K562 (cell line): Measurements from ENCODE around the gene NF2.

Experiments
- CBFB ChIP-seq: sonication (generic); formaldehyde crosslinking; IDR thresholded peaks from 2 replicates; pipeline ENCODE4 v1.4.0; 2020; ENCODE audit warnings: mild to moderate bottlenecking, missing genetic modification reagents
- HMGXB4 ChIP-seq: sonication (generic); formaldehyde crosslinking; IDR thresholded peaks from 2 replicates; pipeline ENCODE4 v1.8.1; 2023; ENCODE audit warnings: mild to moderate bottlenecking, missing genetic modification reagents

GRCh38 chr22:29740216-29740615 is 136.8 kb downstream of the NF2 start:
- no peak for TF ChIP-seq CBFB (CRISPR knock-in tag)
- TF ChIP-seq HMGXB4 (CRISPR knock-in tag) = no peak
